HG03175 (cell line): Measurements from ENCODE around the gene SETDB2.

Source experiments
- ATAC-seq: cut with Tn5 transposase; IDR thresholded peaks from one replicate; pipeline ENCODE4 v1.9.1; 2021; ENCODE audit warnings: mild to moderate bottlenecking, moderate library complexity; ENCODE audit not compliant: unreplicated experiment

The SETDB2 gene

GRCh38 chr13:49532593-49532992, 88.5 kb downstream of the SETDB2 start:
- ATAC-seq: no peak

- ATAC-seq: no peak
Measured at GRCh38 chr13:49533011-49533410, 88.9 kb downstream of the SETDB2 start.

- no peak for ATAC-seq
Measured at GRCh38 chr13:49533591-49534269, 89.7 kb downstream of the SETDB2 start.

GRCh38 chr13:49536144-49536873, 92.2 kb downstream of the SETDB2 start:
- no peak for ATAC-seq

- no peak for ATAC-seq
Measured at GRCh38 chr13:49538404-49538803, 94.3 kb downstream of the SETDB2 start.

- no peak for ATAC-seq
Measured at GRCh38 chr13:49539313-49539712, 95.2 kb downstream of the SETDB2 start.

- ATAC-seq: no peak
Measured at GRCh38 chr13:49539746-49540145, 95.7 kb downstream of the SETDB2 start.

- no peak for ATAC-seq
Measured at GRCh38 chr13:49540552-49540951, 96.5 kb downstream of the SETDB2 start.

GRCh38 chr13:49543656-49544055, 99.6 kb downstream of the SETDB2 start:
- no peak for ATAC-seq
